ENCODE results near the gene PLEKHA7. TPM values are rescaled to one million over a fixed set of nuclear protein-coding genes. Genes with fewer than 3 reads are reported as not detected.

PLEKHA7 gene
- total RNA-seq, 1 donor from 2014 or later, result 15.6 TPM

GRCh38 chr11:17020831-17021230 is 6.6 kb upstream of the PLEKHA7 start:
- Mint-ChIP-seq H3K36me3 (ENCODE audit: unreplicated experiment) (peaks cover 2% of the 10 kb centered on the region), H3K9me3 (ENCODE audit: unreplicated experiment) (no peaks in the 10 kb centered on the region), H3K4me1 (ENCODE audit: unreplicated experiment) (peaks cover 38% of the 10 kb centered on the region), H3K27ac (ENCODE audit: unreplicated experiment) (peak overlapping the region; percentile 87), H3K4me3 (ENCODE audit: unreplicated experiment) (peak overlapping the region; percentile 24), H3K27me3 (ENCODE audit: unreplicated experiment) (no peaks in the 10 kb centered on the region)
- no peak for TF ChIP-seq CTCF (IDR thresholded peaks at IDR 0.05)
- no peak for DNase-seq (ENCODE audit: extremely low spot score, unreplicated experiment)

GRCh38 chr11:17019232-17019631 is 5.0 kb upstream of the PLEKHA7 start:
- no peak for DNase-seq (ENCODE audit: extremely low spot score, unreplicated experiment)
- no peak for TF ChIP-seq CTCF (IDR thresholded peaks at IDR 0.05)
- H3K27ac Mint-ChIP-seq (ENCODE audit: unreplicated experiment), result peak overlapping the region; percentile 28
- H3K27me3 Mint-ChIP-seq (ENCODE audit: unreplicated experiment), result no peaks in the 10 kb centered on the region
- no peak overlapping the region for H3K4me3 Mint-ChIP-seq (ENCODE audit: unreplicated experiment)
- H3K36me3 Mint-ChIP-seq (ENCODE audit: unreplicated experiment), result no peaks in the 10 kb centered on the region
- peaks cover 39% of the 10 kb centered on the region for H3K4me1 Mint-ChIP-seq (ENCODE audit: unreplicated experiment)
- no peaks in the 10 kb centered on the region for H3K9me3 Mint-ChIP-seq (ENCODE audit: unreplicated experiment)

- no peak for DNase-seq (ENCODE audit: extremely low spot score, unreplicated experiment)
- TF ChIP-seq CTCF (IDR thresholded peaks at IDR 0.05), result no peak
- no peaks in the 10 kb centered on the region for H3K27me3 Mint-ChIP-seq (ENCODE audit: unreplicated experiment)
- H3K4me1 Mint-ChIP-seq (ENCODE audit: unreplicated experiment), result peaks cover 19% of the 10 kb centered on the region
- no peaks in the 10 kb centered on the region for H3K36me3 Mint-ChIP-seq (ENCODE audit: unreplicated experiment)
- no peaks in the 10 kb centered on the region for H3K9me3 Mint-ChIP-seq (ENCODE audit: unreplicated experiment)
- H3K4me3 Mint-ChIP-seq (ENCODE audit: unreplicated experiment), result no peak overlapping the region
- H3K27ac Mint-ChIP-seq (ENCODE audit: unreplicated experiment), result no peak overlapping the region
These were observed 1.5 kb upstream of the PLEKHA7 start for GRCh38 chr11:17015627-17016126.

GRCh38 chr11:17014833-17015626 is 816 bp upstream of the PLEKHA7 start:
- Mint-ChIP-seq H3K27ac (ENCODE audit: unreplicated experiment) (peak overlapping the region; percentile 75), H3K9me3 (ENCODE audit: unreplicated experiment) (no peaks in the 10 kb centered on the region), H3K36me3 (ENCODE audit: unreplicated experiment) (no peaks in the 10 kb centered on the region), H3K4me3 (ENCODE audit: unreplicated experiment) (peak overlapping the region; percentile 80), H3K27me3 (ENCODE audit: unreplicated experiment) (no peaks in the 10 kb centered on the region), H3K4me1 (ENCODE audit: unreplicated experiment) (peaks cover 14% of the 10 kb centered on the region)
- TF ChIP-seq CTCF (IDR thresholded peaks at IDR 0.05), result peak; percentile 58
- DNase-seq (ENCODE audit: extremely low spot score, unreplicated experiment), result no peak

GRCh38 chr11:17013548-17014320 is 480 bp downstream of the PLEKHA7 start:
- H3K4me3 Mint-ChIP-seq (ENCODE audit: unreplicated experiment), result peak overlapping the region; percentile 47
- DNase-seq (ENCODE audit: extremely low spot score, unreplicated experiment), result no peak

More at GRCh38 chr11:17013548-17014320, 480 bp downstream of the PLEKHA7 start:
- no peak for TF ChIP-seq CTCF (IDR thresholded peaks at IDR 0.05)
- H3K36me3 Mint-ChIP-seq (ENCODE audit: unreplicated experiment), result peaks cover 1% of the 10 kb centered on the region
- H3K27me3 Mint-ChIP-seq (ENCODE audit: unreplicated experiment), result no peaks in the 10 kb centered on the region
- no peaks in the 10 kb centered on the region for H3K9me3 Mint-ChIP-seq (ENCODE audit: unreplicated experiment)
- H3K27ac Mint-ChIP-seq (ENCODE audit: unreplicated experiment), result no peak overlapping the region
- peaks cover 7% of the 10 kb centered on the region for H3K4me1 Mint-ChIP-seq (ENCODE audit: unreplicated experiment)
